GM10248 (cell line): ENCODE results near the gene SLC25A29.
A peak's percentile ranks its signal among the peaks of the same experiment; 100 is the strongest.

Source experiments
- CTCF ChIA-PET: fragments of 300-600 bp; sonication (Branson Sonifier 250); formaldehyde crosslinking; extraction: SDS; loops from one replicate; lab custom pipeline; 2021; ENCODE audit warnings: antibody characterized with exemption; lab: Yijun Ruan, JAX
- POLR2A ChIA-PET: fragments of 350-650 bp; sonication (Branson Sonifier 250); formaldehyde crosslinking; extraction: SDS; loops from one replicate; lab custom pipeline; 2020; ENCODE audit warnings: antibody characterized with exemption; lab: Yijun Ruan, JAX
- DNase-seq: peaks from one replicate; pipeline ENCODE4 v3.0.0; 2012; ENCODE audit errors: extremely low spot score
- TF ChIP-seq, protein P1 (sequence below): IDR thresholded peaks from 2 replicates; pipeline ENCODE4 v1.5.1; 2012; ENCODE audit warnings: mild to moderate bottlenecking, low read depth; ENCODE audit errors: extremely low read depth, missing control alignments, control extremely low read depth

The SLC25A29 gene

DNA sequence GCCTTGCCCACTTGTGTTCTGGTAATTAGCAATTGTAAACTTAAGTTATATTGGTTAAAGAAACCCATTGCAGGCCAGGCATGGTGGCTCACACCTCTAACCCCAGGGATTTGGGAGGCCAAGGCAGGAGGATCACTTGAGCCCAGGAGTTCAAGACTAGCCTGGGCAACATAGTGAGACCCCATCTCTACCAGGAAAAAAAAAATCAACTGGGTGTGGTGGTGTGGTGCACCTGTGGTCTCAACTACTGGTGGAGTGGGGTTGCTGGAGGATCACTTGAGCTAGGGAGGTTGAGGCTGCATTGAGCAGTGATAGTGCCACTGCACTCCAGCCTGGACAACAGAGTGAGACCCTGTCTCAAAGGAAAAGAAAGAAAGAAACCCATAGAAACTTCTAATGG, 53.6 kb downstream of the SLC25A29 start:
- DNase-seq, result no peak
- TF ChIP-seq, protein P1, sequence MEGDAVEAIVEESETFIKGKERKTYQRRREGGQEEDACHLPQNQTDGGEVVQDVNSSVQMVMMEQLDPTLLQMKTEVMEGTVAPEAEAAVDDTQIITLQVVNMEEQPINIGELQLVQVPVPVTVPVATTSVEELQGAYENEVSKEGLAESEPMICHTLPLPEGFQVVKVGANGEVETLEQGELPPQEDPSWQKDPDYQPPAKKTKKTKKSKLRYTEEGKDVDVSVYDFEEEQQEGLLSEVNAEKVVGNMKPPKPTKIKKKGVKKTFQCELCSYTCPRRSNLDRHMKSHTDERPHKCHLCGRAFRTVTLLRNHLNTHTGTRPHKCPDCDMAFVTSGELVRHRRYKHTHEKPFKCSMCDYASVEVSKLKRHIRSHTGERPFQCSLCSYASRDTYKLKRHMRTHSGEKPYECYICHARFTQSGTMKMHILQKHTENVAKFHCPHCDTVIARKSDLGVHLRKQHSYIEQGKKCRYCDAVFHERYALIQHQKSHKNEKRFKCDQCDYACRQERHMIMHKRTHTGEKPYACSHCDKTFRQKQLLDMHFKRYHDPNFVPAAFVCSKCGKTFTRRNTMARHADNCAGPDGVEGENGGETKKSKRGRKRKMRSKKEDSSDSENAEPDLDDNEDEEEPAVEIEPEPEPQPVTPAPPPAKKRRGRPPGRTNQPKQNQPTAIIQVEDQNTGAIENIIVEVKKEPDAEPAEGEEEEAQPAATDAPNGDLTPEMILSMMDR, result no peak
- CTCF ChIA-PET, result interaction anchor here (1.3 kb wide), 1 partner anchor 16 kb away, joined by 3 read pairs; no protein-coding TSS in a partner anchor
- POLR2A ChIA-PET, result no interaction called here

DNA sequence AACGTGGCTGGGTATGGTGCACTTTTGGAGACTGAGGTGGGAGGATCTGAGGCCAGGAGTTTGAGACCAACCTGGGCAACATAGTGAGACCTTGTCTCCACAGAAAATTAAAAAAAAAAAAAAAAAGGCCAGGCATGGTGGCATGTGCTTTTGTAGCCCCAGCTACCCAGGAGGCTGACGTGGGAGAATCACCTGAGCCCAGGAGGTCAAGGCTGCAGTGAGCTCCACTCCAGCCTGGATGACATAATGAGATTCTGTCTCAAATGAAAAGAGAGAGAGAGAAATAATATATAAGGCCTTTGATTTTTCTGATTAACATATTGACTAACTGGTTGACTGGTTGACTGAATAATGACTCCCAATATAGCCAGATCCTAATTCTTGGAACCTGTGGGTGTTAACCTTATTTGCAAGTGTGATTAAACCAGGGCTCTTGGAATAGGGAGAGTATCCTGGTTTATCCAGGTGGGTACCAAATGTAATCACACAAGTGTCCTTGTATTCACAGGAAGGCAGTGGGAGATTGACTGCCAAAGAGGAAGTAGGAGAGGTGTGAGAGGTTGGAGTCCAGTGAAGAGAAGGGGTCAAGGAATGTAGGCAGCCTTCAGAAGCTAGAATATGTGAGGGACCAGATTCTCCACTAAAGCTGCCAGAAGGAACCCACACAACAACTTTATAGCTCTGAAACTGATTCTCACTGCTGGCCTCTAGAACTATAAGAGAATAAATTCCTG, 55.3 kb downstream of the SLC25A29 start:
- CTCF ChIA-PET, result interaction anchor here (1.6 kb wide), 1 partner anchor 10 kb away, joined by 7 read pairs; no protein-coding TSS in a partner anchor
- DNase-seq, result no peak
- TF ChIP-seq, protein P1, result no peak
- POLR2A ChIA-PET, result interaction anchor here (0.7 to 0.8 kb wide), 2 partner anchors 16 to 185 kb away, joined by 3 read pairs; partner anchors contain the start of gene EVL

DNA sequence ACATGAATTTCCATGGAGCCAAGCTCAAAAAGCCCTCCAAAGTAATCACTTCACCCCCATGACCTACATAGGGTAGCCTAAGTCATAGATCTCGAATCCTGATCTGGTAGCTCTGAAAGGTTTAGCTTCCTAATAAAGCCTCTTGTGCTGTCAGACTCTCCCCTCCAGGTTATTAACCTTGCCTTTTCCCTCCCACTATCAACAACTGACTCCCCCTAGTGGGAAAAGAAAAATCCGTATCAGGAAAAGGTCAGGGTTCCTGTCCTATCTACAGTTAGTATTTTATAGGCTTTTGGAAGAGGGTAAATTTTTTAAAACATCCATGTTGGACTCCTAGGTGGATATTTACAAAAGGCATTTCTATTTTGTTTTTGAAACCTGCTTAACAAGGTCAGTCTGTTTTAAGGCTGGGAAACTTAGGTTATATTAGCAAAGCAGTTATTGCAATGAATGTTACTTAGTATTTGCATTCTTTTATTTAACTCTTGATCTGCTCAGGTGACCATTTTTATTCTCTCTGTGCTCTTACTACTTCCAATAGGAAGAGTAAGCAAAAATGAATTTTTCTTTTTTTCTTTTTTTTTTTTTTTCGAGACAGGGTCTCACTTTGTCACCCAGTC, 59.3 kb downstream of the SLC25A29 start:
- no peak for DNase-seq
- POLR2A ChIA-PET, result no interaction called here
- CTCF ChIA-PET, result interaction anchor here (0.7 to 4.2 kb wide), 13 partner anchors 8 to 147 kb away, joined by 3 to 27 read pairs (median 4); no protein-coding TSS in a partner anchor
- TF ChIP-seq, protein P1, result peak; percentile 29

DNA sequence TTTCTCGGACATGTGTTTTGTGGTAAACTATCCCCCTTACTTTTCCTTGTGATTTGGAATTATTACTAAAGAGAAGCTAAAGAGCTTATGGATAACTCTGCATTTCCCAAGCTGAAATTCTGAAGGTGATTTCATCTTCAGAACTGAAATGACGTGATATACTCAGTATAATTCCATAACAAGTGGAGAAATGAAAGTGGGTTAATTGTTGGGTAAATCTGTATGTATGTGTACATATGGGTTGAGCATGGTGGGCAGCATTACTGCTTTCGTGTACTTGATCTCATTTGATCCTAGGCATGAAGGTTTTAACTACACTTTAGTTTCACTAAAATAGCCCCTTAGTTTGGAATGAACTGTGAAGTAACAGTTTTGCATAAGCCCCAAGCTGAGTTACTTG, 63.2 kb downstream of the SLC25A29 start:
- CTCF ChIA-PET, result interaction anchor here (1.5 to 4.8 kb wide), 4 partner anchors 22 to 50 kb away, joined by 3 to 19 read pairs (median 10); no protein-coding TSS in a partner anchor
- TF ChIP-seq, protein P1, result no peak
- POLR2A ChIA-PET, result interaction anchor here (0.8 kb wide), 1 partner anchor 15 kb away, joined by 3 read pairs; no protein-coding TSS in a partner anchor
- DNase-seq, result no peak

DNA sequence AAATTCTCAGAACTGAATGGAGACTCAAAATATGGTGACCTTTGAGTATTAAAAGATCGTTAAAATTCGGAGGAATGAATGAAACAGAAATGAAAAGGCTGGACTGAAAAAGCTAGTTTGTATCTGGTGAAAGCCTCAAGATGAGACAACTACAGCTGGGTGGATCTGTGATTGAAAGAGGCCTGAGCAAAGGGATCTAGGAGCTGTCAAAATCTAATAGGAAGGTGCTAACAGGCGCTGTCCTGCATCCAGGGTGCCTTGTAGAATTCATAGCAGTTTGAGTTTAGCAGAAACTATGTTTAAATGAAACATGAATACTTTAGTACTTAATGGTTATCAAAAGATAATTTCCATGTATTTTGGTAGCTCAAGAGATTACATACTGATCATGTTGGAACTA, 65.0 kb downstream of the SLC25A29 start:
- TF ChIP-seq, protein P1, result no peak
- CTCF ChIA-PET, result interaction anchor here (0.7 to 4.8 kb wide), 15 partner anchors 9 to 136 kb away, joined by 3 to 19 read pairs (median 5); a partner anchor contains a TSS
- DNase-seq, result no peak
- POLR2A ChIA-PET, result interaction anchor here (0.6 to 1.3 kb wide), 4 partner anchors 20 to 184 kb away, joined by 3 read pairs; no protein-coding TSS in a partner anchor
